Stimulated activated CD8-positive, alpha-beta memory T cell treated with anti-CD3 and anti-CD28 coated beads, Interleukin-15, amount 100 ng/mL, for 24 hours (primary cell): ENCODE results near the gene ITGA6.

ENCODE experiments used
- DNase-seq: peaks from one replicate; pipeline ENCODE4 v3.0.0-alpha.2; 2020; ENCODE audit warnings: low read depth

The ITGA6 gene

GRCh38 chr2:172465417-172466334, 38.3 kb downstream of the ITGA6 start:
- DNase-seq = no peak

- no peak for DNase-seq
These were observed 40.0 kb downstream of the ITGA6 start for GRCh38 chr2:172467382-172467781.

- no peak for DNase-seq
These were observed 43.9 kb downstream of the ITGA6 start for GRCh38 chr2:172470958-172471922.

- no peak for DNase-seq
These were observed 45.2 kb downstream of the ITGA6 start for GRCh38 chr2:172472446-172473033.

GRCh38 chr2:172473167-172473566, 45.8 kb downstream of the ITGA6 start:
- DNase-seq = no peak

GRCh38 chr2:172478353-172478752, 51.0 kb downstream of the ITGA6 start:
- DNase-seq = no peak

GRCh38 chr2:172480301-172481218, 53.2 kb downstream of the ITGA6 start:
- no peak for DNase-seq

GRCh38 chr2:172481507-172482262, 54.3 kb downstream of the ITGA6 start:
- DNase-seq = no peak

- no peak for DNase-seq
These were observed 56.9 kb downstream of the ITGA6 start for GRCh38 chr2:172484253-172484652.

- DNase-seq = no peak
These were observed 57.3 kb downstream of the ITGA6 start for GRCh38 chr2:172484706-172485105.

- DNase-seq = no peak
These were observed 61.2 kb downstream of the ITGA6 start for GRCh38 chr2:172488556-172488955.

- no peak for DNase-seq
These were observed 62.3 kb downstream of the ITGA6 start for GRCh38 chr2:172489681-172490080.

GRCh38 chr2:172496160-172496608, 68.8 kb downstream of the ITGA6 start:
- DNase-seq = no peak

GRCh38 chr2:172507199-172507598, 79.8 kb downstream of the ITGA6 start:
- DNase-seq = no peak

GRCh38 chr2:172510088-172510487, 82.7 kb downstream of the ITGA6 start:
- DNase-seq = no peak

- no peak for DNase-seq
These were observed 83.2 kb downstream of the ITGA6 start for GRCh38 chr2:172510548-172510947.

- DNase-seq = no peak
These were observed 85.6 kb downstream of the ITGA6 start for GRCh38 chr2:172512810-172513523.

GRCh38 chr2:172513524-172513900, 86.1 kb downstream of the ITGA6 start:
- no peak for DNase-seq

- DNase-seq = no peak
These were observed 86.7 kb downstream of the ITGA6 start for GRCh38 chr2:172513935-172514586.
